Epidermal melanocyte (primary cell): ENCODE results near the gene PKIG.

ENCODE experiments used
- DNase-seq: peaks from one replicate; pipeline ENCODE4 v3.0.0; 2011; ENCODE audit warnings: low spot score; ENCODE audit not compliant: insufficient read length

PKIG gene

DNA sequence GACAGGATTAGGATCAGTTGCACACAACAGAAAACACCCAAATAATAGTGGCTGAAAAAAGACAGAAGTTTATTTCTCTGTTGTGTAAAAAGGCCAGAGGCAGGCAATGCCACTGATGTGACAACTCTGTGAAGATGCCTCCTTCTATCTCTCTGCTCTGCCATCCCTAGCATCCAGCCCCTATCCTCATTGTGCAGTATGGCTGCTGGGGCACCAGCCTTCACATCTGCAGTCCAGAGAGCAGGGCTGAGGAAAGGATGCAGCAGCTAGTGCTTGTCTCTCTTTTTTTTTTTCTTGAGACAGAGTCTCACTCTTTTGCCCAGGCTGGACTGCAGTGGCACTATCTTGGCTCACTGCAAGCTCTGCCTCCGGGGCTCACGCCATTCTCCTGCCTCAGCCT, 75.5 kb downstream of the PKIG start:
- DNase-seq, result no peak

DNA sequence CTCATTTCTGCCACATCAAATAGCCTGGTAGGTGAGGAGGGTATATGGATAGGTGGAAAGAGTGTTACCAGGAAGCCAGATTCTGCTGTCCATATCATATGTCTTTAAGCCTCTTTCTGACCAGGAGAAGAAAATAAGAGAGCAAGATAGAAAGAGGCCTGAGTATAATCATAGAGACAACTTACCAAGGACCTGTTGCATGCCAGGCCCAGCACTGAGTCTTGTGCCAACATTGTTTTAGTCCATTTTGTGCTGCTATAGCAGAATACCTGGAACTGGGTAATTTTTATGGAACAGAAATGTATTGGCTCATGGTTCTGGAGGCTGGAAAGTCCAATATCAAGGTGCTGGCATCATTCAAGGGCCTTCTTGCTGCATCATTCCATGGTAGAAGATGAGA, 76.4 kb downstream of the PKIG start:
- DNase-seq, result no peak

DNA sequence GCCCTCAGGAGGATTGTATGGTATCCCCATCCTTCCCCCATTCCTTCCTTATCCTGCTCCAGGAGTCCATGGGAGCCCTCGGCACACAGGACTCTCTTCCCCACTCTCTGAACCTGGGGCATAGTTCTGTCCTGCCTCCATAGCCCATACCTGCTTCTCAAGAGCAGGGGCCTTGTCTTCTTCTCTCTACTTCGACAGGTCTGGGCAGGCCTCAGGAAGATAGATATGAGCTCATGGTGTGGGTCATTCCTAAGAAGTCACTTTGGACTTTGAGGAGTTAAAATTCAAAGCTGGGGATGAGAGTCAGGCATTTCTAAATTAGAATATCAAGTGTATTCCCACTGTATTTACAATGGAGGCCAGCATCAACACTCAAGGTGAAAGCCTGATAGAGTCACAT, 77.6 kb downstream of the PKIG start:
- no peak for DNase-seq

DNA sequence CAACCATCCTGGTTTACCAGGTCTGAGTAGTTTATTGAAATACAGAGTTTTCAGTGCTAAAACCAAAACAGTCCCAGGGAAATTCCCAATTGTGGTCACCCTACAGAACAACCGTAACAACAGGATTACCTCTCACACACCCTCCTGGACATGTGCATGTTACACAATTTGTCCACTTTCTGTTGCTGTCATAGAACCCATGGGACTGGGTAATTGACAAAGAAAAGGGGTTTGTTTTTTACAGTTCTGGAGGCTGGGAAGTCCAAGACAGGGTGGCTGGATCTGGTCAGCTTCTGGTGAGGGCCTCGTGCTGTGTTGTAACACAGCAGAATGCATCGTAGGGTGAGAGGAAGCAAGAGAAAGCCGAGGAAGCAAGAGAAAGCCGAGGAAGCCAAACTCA, 78.2 kb downstream of the PKIG start:
- DNase-seq, result no peak

DNA sequence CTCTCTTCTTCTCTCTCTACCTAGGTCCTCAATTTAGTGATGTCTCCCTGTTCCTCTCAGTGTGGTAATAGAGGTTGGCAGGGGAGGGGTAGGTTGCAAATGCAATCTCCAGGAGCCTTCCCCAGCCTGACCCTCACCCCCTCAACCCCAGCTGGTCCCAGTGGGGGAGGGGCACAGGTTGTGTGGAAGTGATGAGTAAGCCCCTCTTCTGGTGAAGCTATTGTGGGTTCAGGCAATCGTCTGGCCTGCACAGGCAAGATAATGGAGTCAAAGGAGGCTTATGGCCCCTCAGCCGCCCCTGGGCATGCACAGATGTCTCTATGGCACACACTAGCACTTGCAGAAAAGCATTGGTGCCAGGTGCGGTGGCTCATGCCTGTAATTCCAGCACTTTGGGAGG, 79.9 kb downstream of the PKIG start:
- no peak for DNase-seq

DNA sequence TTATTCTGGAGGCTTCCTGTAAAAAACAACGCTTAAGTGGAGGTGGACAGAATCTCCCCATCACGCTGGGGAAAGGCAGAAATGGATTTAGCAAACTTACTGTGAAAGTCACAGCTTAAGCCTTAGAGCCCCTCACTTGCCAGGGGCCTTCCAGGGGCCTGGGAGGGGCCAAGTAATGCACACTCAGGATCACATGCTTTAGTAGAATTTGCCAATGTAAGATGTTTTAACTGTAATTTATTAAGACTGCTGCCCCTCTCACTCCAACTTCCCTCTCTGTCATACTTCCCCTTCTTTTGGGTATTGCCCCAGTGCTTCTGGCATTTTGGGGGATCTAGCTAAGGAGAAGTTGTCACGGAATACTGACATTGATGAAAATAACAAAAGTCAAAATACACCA, 81.8 kb downstream of the PKIG start:
- DNase-seq, result no peak

DNA sequence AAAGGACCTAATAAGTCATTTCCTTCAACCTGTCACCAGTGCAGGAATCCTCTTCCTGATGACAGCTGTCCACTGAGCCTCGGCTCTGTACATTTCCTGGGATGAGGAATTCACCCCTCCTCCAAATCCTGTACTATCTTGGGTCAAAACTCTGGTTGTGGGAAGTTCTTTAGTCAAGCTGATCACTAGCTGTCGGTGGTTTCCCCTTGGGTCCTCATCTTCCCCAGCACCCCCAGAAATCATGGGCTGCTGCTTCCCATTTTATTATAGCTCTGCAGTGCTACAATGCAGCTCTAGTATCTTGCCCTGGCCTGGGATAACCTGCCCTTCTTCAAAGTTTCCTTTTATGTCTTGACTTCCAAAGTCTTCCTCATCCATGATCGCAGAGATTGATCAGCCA, 83.7 kb downstream of the PKIG start:
- no peak for DNase-seq
